ENCODE data around the gene MAP3K10. TPM values are rescaled to one million over a fixed set of nuclear protein-coding genes. Genes with fewer than 3 reads are reported as not detected.
A peak's percentile ranks its signal among the peaks of the same experiment; 100 is the strongest.

Gene MAP3K10
- total RNA-seq, 1 donor from 2014 or later = 22.7 TPM

DNA sequence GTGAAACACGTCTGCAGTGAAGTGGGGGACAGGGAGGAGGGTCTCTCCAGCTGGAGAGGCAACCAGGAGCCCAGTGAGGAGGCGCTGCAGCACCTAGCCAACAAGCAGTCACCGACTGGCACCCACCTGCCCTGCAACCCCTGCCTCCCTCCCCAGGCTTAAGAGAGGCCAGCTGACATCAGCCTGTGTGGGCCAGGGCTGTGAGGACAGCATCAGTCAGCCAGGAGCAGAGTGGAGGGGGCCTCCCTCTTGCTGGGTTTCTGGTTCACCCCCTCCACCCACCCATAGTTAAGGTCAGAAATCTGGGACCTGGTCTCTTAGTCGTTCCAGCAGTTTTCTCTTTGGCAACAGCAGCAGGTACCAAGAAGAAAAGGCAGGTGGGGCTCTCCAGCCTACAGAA is 60.8 kb downstream of the MAP3K10 start:
- Mint-ChIP-seq H3K9me3 (ENCODE audit: low read depth) (no peaks in the 10 kb centered on the region), H3K36me3 (ENCODE audit: low read depth) (peaks cover 26% of the 10 kb centered on the region), H3K27me3 (ENCODE audit: low read depth) (no peaks in the 10 kb centered on the region), H3K4me1 (ENCODE audit: low read depth) (peaks cover 11% of the 10 kb centered on the region), H3K27ac (ENCODE audit: unreplicated experiment) (no peak overlapping the region), H3K4me3 (ENCODE audit: unreplicated experiment) (no peak overlapping the region)
- DNase-seq (ENCODE audit: low spot score) = no peak
- TF ChIP-seq, protein P1, sequence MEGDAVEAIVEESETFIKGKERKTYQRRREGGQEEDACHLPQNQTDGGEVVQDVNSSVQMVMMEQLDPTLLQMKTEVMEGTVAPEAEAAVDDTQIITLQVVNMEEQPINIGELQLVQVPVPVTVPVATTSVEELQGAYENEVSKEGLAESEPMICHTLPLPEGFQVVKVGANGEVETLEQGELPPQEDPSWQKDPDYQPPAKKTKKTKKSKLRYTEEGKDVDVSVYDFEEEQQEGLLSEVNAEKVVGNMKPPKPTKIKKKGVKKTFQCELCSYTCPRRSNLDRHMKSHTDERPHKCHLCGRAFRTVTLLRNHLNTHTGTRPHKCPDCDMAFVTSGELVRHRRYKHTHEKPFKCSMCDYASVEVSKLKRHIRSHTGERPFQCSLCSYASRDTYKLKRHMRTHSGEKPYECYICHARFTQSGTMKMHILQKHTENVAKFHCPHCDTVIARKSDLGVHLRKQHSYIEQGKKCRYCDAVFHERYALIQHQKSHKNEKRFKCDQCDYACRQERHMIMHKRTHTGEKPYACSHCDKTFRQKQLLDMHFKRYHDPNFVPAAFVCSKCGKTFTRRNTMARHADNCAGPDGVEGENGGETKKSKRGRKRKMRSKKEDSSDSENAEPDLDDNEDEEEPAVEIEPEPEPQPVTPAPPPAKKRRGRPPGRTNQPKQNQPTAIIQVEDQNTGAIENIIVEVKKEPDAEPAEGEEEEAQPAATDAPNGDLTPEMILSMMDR (IDR thresholded peaks at IDR 0.05) = no peak

DNA sequence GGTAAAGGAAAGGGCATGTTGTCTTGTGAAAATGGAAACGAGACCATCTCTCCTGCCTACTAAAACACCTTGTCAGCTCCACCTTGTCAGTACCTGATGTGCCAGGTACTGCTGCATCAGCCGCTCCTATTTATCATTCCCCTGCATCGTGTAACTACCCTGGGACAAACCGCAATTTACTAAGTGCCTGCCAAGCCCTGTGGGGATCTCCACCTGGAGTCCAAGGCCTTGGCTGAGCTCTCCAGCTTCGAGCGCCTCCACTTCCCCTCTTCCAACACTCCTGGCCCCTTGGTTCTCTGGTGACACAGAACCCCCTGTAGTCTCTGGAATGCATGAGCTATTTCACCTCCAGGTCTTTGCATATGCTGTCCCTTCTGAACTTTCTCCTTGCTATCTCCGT is 61.2 kb downstream of the MAP3K10 start:
- Mint-ChIP-seq H3K9me3 (ENCODE audit: low read depth) (no peaks in the 10 kb centered on the region), H3K27me3 (ENCODE audit: low read depth) (no peaks in the 10 kb centered on the region), H3K4me3 (ENCODE audit: unreplicated experiment) (no peak overlapping the region), H3K4me1 (ENCODE audit: low read depth) (peaks cover 11% of the 10 kb centered on the region), H3K27ac (ENCODE audit: unreplicated experiment) (peak overlapping the region; percentile 50), H3K36me3 (ENCODE audit: low read depth) (peaks cover 26% of the 10 kb centered on the region)
- TF ChIP-seq, protein P1 (IDR thresholded peaks at IDR 0.05) = no peak
- DNase-seq (ENCODE audit: low spot score) = no peak

DNA sequence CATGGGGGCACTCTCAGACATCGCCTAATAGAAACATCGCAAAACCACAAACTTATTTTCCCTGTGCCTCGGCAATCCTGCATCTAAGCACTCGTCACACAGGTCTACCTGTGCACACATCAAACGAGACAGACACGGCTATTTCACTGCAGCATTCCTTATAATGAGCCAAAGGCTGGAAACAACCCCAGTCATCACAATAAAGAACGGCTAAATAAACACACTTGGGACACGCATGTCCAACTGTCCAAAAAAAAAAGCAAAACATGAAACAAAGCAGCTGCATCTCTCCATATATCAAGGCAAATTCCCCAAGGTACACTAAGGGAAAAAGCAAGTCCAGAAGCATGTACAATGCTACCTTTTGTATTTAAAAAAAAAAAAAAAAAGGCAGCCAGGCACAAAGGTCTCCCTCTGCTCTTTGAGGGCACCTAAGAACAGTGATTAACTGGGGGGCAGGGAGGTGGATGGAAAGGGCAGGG is 62.4 kb downstream of the MAP3K10 start:
- TF ChIP-seq, protein P1 (IDR thresholded peaks at IDR 0.05) = no peak
- H3K27ac Mint-ChIP-seq (ENCODE audit: unreplicated experiment) = no peak overlapping the region
- no peak for DNase-seq (ENCODE audit: low spot score)
- no peak overlapping the region for H3K4me3 Mint-ChIP-seq (ENCODE audit: unreplicated experiment)
- H3K36me3 Mint-ChIP-seq (ENCODE audit: low read depth) = peaks cover 26% of the 10 kb centered on the region
- peaks cover 11% of the 10 kb centered on the region for H3K4me1 Mint-ChIP-seq (ENCODE audit: low read depth)
- no peaks in the 10 kb centered on the region for H3K9me3 Mint-ChIP-seq (ENCODE audit: low read depth)
- no peaks in the 10 kb centered on the region for H3K27me3 Mint-ChIP-seq (ENCODE audit: low read depth)

DNA sequence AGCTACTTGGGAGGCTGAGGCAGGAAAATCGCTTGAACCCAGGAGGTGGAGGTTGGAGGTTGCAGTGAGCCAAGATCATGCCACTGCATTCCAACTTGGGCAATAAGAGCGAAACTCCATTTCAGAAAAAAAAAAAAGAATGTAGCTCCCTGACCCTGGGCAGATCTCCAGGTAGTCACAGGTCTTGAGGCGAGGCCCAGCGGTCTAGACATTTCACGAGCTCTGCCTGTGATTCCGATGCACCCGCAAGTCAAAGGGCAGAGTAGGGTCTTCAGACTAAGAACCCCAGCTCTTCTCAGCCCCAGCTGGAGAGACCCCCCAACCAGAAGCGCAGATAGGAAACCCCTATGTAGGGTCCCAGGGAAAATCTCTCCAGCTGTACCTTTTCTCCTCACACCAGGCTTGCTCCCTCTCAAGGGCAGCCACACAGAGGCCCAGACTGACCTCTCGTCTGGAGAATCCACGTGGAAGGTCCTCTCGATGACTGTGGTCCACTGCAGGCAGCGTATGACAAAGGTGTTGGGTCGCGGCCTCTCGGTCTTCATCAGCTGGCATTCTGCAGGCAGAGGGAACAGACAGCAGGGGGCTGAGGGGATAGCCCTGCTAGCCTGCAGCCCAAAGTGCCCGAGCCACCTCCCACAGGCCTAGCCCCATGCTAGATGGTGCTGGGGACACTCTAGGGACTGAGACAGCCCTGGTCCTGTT is 63.6 kb downstream of the MAP3K10 start:
- Mint-ChIP-seq H3K27ac (ENCODE audit: unreplicated experiment) (no peak overlapping the region), H3K27me3 (ENCODE audit: low read depth) (no peaks in the 10 kb centered on the region), H3K36me3 (ENCODE audit: low read depth) (peaks cover 23% of the 10 kb centered on the region), H3K4me1 (ENCODE audit: low read depth) (peaks cover 11% of the 10 kb centered on the region), H3K9me3 (ENCODE audit: low read depth) (no peaks in the 10 kb centered on the region), H3K4me3 (ENCODE audit: unreplicated experiment) (no peak overlapping the region)
- TF ChIP-seq, protein P1 (IDR thresholded peaks at IDR 0.05) = no peak
- no peak for DNase-seq (ENCODE audit: low spot score)

DNA sequence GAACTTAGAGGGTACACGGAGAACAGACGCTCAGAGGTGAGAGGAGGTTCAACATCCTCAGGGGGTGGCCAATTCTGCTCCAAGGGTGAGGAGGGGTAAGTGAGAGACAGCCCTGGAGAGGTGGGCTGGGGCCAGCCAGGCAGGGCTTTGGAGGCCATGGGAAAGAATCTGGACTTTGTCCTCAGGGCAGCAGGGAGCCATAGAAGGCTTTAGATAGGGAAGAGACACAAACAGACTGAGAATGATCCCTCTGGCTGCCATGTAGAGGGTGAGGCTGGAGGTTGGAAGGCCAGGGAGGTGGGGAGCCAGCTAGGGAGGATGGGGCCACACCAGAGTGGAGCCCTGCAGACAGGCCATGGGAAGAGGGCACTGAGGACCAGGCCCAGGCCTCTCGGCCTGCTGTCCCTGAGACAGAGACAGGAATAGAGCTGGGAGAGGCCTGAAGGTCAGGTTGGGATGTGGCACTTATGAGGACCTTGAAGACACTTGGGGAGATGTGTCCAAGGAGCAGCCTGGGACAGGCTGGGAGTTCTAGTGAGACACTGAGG is 64.5 kb downstream of the MAP3K10 start:
- Mint-ChIP-seq H3K27ac (ENCODE audit: unreplicated experiment) (no peak overlapping the region), H3K36me3 (ENCODE audit: low read depth) (peaks cover 20% of the 10 kb centered on the region), H3K9me3 (ENCODE audit: low read depth) (no peaks in the 10 kb centered on the region), H3K4me1 (ENCODE audit: low read depth) (peaks cover 11% of the 10 kb centered on the region), H3K4me3 (ENCODE audit: unreplicated experiment) (no peak overlapping the region), H3K27me3 (ENCODE audit: low read depth) (no peaks in the 10 kb centered on the region)
- TF ChIP-seq, protein P1 (IDR thresholded peaks at IDR 0.05) = no peak
- peak; percentile 58 for DNase-seq (ENCODE audit: low spot score)

Data from chondrocyte (in vitro differentiated cells).